Stimulated activated naive CD4-positive, alpha-beta T cell treated with Interleukin-2 at 50 U/mL for 16 hours (primary cell): ENCODE results near the gene OCA2.
"Not testable (repeated sequence)": the region's sequence is repeated elsewhere in the genome, so short reads cannot be mapped to it uniquely, and the experiment has no call there.

ENCODE experiments used
- DNase-seq: peaks from one replicate; lab custom pipeline; 2025; lab: John Stamatoyannopoulos, UW

OCA2 gene

GRCh38 chr15:27869697-27870281, 229.3 kb downstream of the OCA2 start:
- no peak for DNase-seq

GRCh38 chr15:27868828-27869404, 230.2 kb downstream of the OCA2 start:
- DNase-seq = no peak

DNA sequence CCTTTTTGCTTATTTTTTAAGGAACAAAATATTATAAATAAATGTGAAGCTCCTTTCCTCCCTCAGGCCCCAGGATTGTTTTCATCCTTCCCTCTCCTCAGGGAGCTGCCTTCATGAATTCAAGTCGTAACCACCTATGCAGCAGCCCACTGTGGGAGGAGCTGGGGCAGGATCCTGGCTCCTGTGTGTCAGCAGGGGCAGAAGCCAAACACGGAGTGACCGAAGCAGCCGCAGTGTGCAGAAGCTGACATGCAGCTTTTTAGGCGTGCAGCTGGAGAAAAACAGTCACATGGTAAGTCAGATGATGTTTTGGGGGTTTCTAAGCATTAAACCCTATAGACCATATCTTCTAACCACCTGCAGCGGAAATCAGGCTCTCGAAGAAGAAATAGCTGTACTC, 231.3 kb downstream of the OCA2 start:
- DNase-seq = no peak

GRCh38 chr15:27866505-27867165, 232.5 kb downstream of the OCA2 start:
- DNase-seq = no peak

GRCh38 chr15:27865926-27866325, 233.2 kb downstream of the OCA2 start:
- no peak for DNase-seq

DNA sequence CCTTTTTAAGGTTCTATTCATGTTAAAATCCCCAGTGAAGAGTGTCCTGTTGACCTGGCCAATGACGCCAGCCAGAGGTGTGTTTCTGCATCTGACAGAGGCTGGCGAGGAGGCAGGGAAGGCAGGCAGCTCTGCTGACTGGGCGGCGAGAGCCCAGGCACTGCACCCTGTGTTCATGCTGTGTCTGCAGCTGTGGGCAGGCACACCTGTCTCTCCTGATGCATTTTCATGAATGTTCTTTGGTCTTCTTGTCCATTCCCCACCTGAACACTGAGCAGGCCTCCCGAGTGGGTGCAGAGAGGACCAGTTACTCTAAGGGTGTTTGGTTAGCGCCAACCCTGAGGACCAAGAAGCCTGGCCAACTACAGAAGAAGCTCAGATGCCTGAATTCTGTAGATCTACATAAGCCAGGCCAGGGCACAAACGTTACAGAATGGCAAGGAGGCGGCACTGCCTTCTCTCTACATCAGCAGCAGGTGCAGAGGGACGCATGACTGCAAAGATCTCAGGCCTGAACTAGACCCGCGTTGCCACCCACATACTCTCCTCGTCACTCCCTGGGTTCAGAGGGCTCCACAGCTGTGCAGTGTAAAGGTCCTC, 233.7 kb downstream of the OCA2 start:
- DNase-seq = no peak

- no peak for DNase-seq
These were observed 234.4 kb downstream of the OCA2 start for GRCh38 chr15:27864719-27865118.

- DNase-seq = no peak
These were observed 235.0 kb downstream of the OCA2 start for GRCh38 chr15:27864086-27864485.

DNA sequence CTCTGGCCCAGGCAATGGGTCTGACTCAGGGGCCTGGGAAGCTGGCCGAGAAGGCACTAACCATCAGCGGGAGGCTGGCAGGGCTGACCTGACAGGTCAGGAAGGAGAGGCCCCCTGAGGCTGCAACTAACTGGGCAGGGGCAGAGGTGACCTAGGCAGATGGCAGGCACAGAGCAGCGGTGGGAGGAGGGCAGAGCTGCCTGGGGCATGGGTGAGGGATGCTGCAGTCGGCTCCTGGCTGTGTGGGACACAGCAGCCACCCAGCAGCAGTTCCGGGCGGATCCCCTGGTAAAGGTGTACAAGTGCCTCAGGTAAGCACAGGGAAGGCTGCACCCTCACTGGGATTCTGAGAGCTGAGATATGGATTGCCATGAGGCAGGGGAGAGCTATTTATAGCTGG, 236.1 kb downstream of the OCA2 start:
- DNase-seq = no peak

DNA sequence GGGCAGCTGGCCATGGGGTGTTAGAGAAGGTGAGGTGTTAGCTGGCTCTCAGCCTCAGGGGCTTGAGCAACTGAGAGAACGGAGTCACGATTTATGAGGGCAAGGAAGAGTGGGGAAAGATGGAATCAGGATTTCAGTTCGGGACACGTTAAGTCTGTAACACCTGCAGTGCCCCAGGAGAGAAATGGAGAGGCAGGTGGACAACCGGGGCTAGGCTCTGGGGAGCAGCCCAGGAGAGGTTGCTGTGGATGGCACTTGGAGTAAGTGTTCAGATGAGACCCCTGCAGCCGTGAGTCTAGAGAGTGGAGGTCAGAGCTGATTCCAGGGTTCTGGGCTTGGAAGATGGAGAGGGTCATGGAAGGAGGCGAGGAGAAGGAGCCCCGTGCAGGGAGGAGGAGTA, 237.9 kb downstream of the OCA2 start:
- DNase-seq = no peak

DNA sequence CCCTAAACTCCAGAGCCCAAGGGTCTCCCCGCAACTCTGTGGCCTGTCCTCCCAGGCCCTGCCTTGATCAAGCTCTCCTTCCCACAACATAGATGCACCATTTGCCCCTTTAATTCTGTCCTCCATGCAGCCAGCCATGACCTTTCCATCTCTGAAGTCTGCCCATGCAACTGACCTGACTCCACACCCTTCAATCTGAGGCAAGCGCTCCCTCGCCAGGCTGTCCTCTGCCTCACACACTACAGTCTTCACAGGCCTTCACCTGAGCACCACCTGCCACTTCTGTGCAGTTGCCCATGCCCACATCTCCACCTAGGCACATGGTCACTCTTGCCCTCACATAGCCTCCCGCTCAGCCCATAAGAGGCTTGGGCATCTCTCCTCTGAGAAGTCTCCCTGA, 244.0 kb downstream of the OCA2 start:
- no peak for DNase-seq

GRCh38 chr15:27854601-27855000, 244.5 kb downstream of the OCA2 start:
- no peak for DNase-seq

GRCh38 chr15:27853624-27854455, 245.3 kb downstream of the OCA2 start:
- DNase-seq = no peak

GRCh38 chr15:27851858-27852210, 247.3 kb downstream of the OCA2 start:
- DNase-seq = no peak

DNA sequence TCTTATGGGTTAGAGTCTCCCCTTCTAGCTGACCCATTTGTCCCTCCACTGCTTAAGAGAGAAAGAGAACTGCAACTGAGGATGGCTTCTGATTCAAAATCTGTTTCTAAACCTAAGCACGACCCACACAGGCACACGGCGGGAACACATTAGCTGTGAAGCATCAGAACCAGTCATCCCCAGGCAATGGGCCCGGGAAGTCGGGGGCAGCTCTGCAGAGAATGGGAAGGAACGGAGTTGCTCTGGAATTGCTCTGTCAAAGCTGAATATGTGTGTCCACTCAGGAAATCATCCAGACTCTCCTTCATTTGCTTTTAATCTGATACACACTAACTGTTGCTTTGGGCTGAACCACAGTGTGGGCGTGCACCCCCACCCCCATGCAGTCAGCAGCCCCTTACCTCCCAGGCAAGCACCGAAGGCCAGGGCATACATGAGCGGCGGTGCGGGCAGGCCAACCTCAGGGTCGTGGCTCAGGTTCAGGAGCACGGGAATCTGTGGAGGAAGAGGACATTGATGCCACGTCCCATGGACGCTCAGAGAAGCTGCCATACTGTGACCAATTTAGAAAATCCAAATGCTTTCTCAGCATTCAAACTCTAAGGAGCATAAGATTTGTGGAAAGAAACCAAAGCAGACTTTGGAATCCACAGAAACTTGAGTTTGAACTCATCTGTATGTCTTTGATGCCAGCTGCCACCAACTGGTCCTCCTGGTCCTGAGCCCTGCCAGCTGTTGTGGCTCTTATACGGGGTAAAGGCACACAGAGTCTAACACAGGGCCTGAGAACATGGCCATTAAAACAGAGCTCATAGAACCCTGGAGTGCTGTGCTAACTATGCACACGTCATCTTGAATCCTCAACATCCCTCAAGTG, 247.9 kb downstream of the OCA2 start:
- no peak for DNase-seq

DNA sequence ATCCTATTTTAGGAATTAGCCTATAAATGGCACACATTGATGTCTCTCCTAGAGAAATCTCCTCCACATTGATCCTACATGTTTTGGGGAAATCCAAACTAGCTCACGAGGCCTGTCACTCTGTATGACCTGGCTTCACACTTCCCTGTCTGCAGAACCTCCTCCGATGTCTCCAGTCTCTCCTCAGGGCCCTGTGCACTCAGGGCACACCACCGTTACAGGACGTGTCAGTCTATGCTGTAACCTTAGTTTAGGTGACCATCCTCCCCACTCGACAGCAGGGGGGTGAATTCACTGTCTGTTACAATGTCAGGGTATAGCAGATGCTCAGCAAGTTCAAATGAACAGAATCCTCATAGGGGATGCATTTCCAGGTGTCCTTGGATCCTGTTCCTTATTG, 249.1 kb downstream of the OCA2 start:
- no peak for DNase-seq

DNA sequence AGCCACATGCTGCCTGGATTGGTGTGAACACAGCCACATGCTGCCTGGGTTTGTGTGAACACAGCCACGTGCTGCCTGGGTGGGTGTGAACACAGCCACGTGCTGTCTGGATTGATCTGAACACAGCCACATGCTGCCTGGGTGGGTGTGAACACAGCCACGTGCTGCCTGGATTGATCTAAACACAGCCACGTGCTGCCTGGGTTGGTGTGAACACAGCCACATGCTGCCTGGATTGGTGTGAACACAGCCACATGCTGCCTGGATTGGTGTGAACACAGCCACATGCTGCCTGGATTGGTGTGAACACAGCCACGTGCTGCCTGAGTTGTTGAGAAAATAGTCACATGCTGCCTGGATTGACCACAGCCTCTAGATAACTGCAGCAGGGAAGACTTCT, 250.2 kb downstream of the OCA2 start:
- not testable (repeated sequence) for DNase-seq

- DNase-seq = no peak
These were observed 251.1 kb downstream of the OCA2 start for GRCh38 chr15:27847775-27848710.

DNA sequence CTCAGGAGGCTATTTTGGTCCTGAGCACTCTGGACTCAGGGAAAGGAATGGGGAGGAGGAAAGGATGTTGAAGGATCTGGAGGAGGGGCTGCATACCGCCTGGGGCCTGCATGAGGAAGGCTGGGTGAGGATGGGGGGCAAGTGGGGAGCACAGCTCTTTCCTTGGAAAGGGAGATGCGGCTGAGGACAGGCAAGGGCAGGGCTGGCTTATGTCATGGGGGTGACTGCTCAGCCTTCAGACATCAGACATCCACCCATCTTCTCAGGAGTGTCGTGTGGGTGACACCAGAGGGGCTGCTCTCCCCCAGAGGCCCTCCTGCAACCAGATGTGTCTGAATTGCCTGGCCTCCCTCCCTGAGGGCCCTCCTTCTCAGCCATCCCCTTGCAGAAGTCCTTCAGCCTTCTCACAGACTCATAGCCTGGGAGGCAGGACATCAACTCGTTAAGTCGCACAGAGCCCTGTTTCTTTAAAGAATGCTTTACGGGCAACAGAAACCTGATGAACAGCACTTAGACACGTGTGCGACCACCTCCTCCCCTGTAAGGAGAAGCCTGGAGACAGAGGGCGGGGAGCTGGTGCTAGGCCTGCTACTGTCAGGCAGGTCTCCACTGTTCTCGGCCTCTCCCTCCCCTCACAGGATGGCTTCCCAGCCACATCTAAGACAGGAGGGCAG, 252.3 kb downstream of the OCA2 start:
- DNase-seq = no peak
